HEK293 (cell line): ENCODE data around the gene C19orf12.

Source experiments
- CTCF ChIA-PET: fragments of 350-600 bp; formaldehyde crosslinking; extraction: SDS; loops from one replicate; lab custom pipeline; 2021; ENCODE audit warnings: antibody characterized with exemption; lab: Yijun Ruan, JAX
- POLR2A ChIA-PET: fragments of 300-600 bp; formaldehyde crosslinking; extraction: SDS; loops from one replicate; lab custom pipeline; 2020; ENCODE audit warnings: antibody characterized with exemption, inconsistent platforms; lab: Yijun Ruan, JAX
- H3K27ac ChIP-seq: fragments of 200-500 bp; sonication (Bioruptor generic); 2 replicates; pipeline ENCODE4 v1.5.1; 2014; ENCODE audit warnings: low read depth, low read length, control low read depth, inconsistent platforms; ENCODE audit errors: extremely low read depth
- H3K36me3 ChIP-seq, 2 experiments: fragments of 200-500 bp in 1 of 2; sonication (Bioruptor generic) in 1 of 2; 1 replicate in 1 of 2; 2 replicates in 1 of 2; pipeline ENCODE4 v1.5.1; 2014 to 2017; ENCODE audit warnings: inconsistent platforms in 2 of 2, low read length in 2 of 2; ENCODE audit not compliant: control insufficient read depth in 2 of 2, insufficient read depth in 1 of 2
- H3K4me1 ChIP-seq: fragments of 200-500 bp; sonication (Bioruptor generic); 2 replicates; pipeline ENCODE4 v1.5.1; 2014; ENCODE audit warnings: mild to moderate bottlenecking, low read length, inconsistent platforms; ENCODE audit not compliant: control insufficient read depth, insufficient read depth
- H3K4me3 ChIP-seq: 2 replicates; pipeline ENCODE4 v1.5.1; 2011; ENCODE audit warnings: low read depth, mild to moderate bottlenecking, control low read depth, low read length, moderate library complexity
- H3K9me3 ChIP-seq: fragments of 200-500 bp; sonication (Bioruptor generic); 2 replicates; pipeline ENCODE4 v1.5.1; 2014; ENCODE audit warnings: low read depth, low read length, inconsistent platforms; ENCODE audit not compliant: control insufficient read depth, insufficient read depth
- AEBP2 ChIP-seq: fragments of 450-650 bp; formaldehyde crosslinking; IDR thresholded peaks from 2 replicates; pipeline ENCODE4 v1.5.1; 2016; ENCODE audit warnings: missing biosample characterization, missing genetic modification characterization, borderline replicate concordance
- IKZF3 ChIP-seq: fragments of 450-650 bp; IDR thresholded peaks from 2 replicates; pipeline ENCODE4 v1.5.0; 2018; ENCODE audit warnings: missing biosample characterization, mild to moderate bottlenecking, missing genetic modification characterization, moderate library complexity
- WT1 ChIP-seq: fragments of 450-650 bp; formaldehyde crosslinking; IDR thresholded peaks from 2 replicates; pipeline ENCODE4 v1.5.1; 2016; ENCODE audit warnings: missing biosample characterization, missing genetic modification characterization
- ZBTB17 ChIP-seq: fragments of 450-650 bp; formaldehyde crosslinking; IDR thresholded peaks from 2 replicates; pipeline ENCODE4 v1.5.1; 2016; ENCODE audit warnings: missing biosample characterization, missing genetic modification characterization
- ZFHX2 ChIP-seq: fragments of 450-650 bp; formaldehyde crosslinking; conservative IDR thresholded peaks from 2 replicates; pipeline ENCODE4 v1.5.1; 2016; ENCODE audit warnings: missing biosample characterization, missing genetic modification characterization
- ZFP69B ChIP-seq: fragments of 450-650 bp; formaldehyde crosslinking; IDR thresholded peaks from 2 replicates; pipeline ENCODE4 v1.5.1; 2016; ENCODE audit warnings: missing biosample characterization, missing genetic modification characterization
- ZNF132 ChIP-seq: fragments of 450-650 bp; formaldehyde crosslinking; IDR thresholded peaks from 2 replicates; pipeline ENCODE4 v1.5.1; 2017; ENCODE audit warnings: missing biosample characterization, missing genetic modification characterization, borderline replicate concordance
- ZNF19 ChIP-seq: fragments of 450-650 bp; formaldehyde crosslinking; IDR thresholded peaks from 2 replicates; pipeline ENCODE4; 2016; ENCODE audit warnings: missing biosample characterization, missing genetic modification characterization, low read depth
- ZNF354C ChIP-seq: fragments of 450-650 bp; formaldehyde crosslinking; IDR thresholded peaks from 2 replicates; pipeline ENCODE4 v1.5.1; 2016; ENCODE audit warnings: missing biosample characterization, missing genetic modification characterization, low read depth, borderline replicate concordance
- ZNF391 ChIP-seq: fragments of 450-650 bp; formaldehyde crosslinking; IDR thresholded peaks from 2 replicates; pipeline ENCODE4 v1.5.1; 2016; ENCODE audit warnings: low read depth, missing biosample characterization, missing genetic modification characterization, borderline replicate concordance
- ZNF394 ChIP-seq: fragments of 450-650 bp; formaldehyde crosslinking; IDR thresholded peaks from 2 replicates; pipeline ENCODE4 v1.5.1; 2016; ENCODE audit warnings: missing biosample characterization, missing genetic modification characterization, mild to moderate bottlenecking, moderate library complexity, borderline replicate concordance
- ZNF404 ChIP-seq: fragments of 450-650 bp; formaldehyde crosslinking; IDR thresholded peaks from 2 replicates; pipeline ENCODE4 v1.5.1; 2017; ENCODE audit warnings: missing biosample characterization, missing genetic modification characterization
- ZNF433 ChIP-seq: fragments of 450-650 bp; formaldehyde crosslinking; IDR thresholded peaks from 2 replicates; pipeline ENCODE4 v1.5.1; 2016; ENCODE audit warnings: missing biosample characterization, missing genetic modification characterization, low read depth
- ZNF580 ChIP-seq: fragments of 450-650 bp; formaldehyde crosslinking; IDR thresholded peaks from 2 replicates; pipeline ENCODE4 v1.5.1; 2016; ENCODE audit warnings: missing biosample characterization, missing genetic modification characterization
- ZNF596 ChIP-seq: fragments of 450-650 bp; IDR thresholded peaks from 2 replicates; pipeline ENCODE4 v1.5.0; 2018; ENCODE audit warnings: missing biosample characterization, mild to moderate bottlenecking, missing genetic modification characterization, moderate library complexity
- ZNF624 ChIP-seq: fragments of 450-650 bp; formaldehyde crosslinking; IDR thresholded peaks from 2 replicates; pipeline ENCODE4 v1.5.1; 2017; ENCODE audit warnings: missing biosample characterization, missing genetic modification characterization
- ZNF626 ChIP-seq: fragments of 450-650 bp; sonication (Bioruptor Pico); formaldehyde crosslinking; IDR thresholded peaks from 2 replicates; pipeline ENCODE4 v1.5.1; 2018; ENCODE audit warnings: missing biosample characterization, missing genetic modification characterization, inconsistent platforms
- ZNF707 ChIP-seq: fragments of 450-650 bp; formaldehyde crosslinking; IDR thresholded peaks from 2 replicates; pipeline ENCODE4 v1.5.1; 2016; ENCODE audit warnings: missing biosample characterization, missing genetic modification characterization
- TF ChIP-seq, protein P1 (sequence below): fragments of 450-650 bp; formaldehyde crosslinking; conservative IDR thresholded peaks from 2 replicates; pipeline ENCODE4 v1.5.1; 2016; ENCODE audit warnings: low read depth, missing biosample characterization, missing genetic modification characterization
- TF ChIP-seq, protein P2 (sequence below): fragments of 450-650 bp; formaldehyde crosslinking; IDR thresholded peaks from 2 replicates; pipeline ENCODE4 v1.5.1; 2016; ENCODE audit warnings: missing biosample characterization, missing genetic modification characterization, low read depth
- TF ChIP-seq, protein P3 (sequence below): fragments of 450-650 bp; formaldehyde crosslinking; IDR thresholded peaks from 2 replicates; pipeline ENCODE4 v1.5.1; 2016; ENCODE audit warnings: missing biosample characterization, missing genetic modification characterization, borderline replicate concordance

C19orf12 gene

GRCh38 chr19:29681422-29682235, 33.4 kb downstream of the C19orf12 start (continued):
- TF ChIP-seq, protein P1, sequence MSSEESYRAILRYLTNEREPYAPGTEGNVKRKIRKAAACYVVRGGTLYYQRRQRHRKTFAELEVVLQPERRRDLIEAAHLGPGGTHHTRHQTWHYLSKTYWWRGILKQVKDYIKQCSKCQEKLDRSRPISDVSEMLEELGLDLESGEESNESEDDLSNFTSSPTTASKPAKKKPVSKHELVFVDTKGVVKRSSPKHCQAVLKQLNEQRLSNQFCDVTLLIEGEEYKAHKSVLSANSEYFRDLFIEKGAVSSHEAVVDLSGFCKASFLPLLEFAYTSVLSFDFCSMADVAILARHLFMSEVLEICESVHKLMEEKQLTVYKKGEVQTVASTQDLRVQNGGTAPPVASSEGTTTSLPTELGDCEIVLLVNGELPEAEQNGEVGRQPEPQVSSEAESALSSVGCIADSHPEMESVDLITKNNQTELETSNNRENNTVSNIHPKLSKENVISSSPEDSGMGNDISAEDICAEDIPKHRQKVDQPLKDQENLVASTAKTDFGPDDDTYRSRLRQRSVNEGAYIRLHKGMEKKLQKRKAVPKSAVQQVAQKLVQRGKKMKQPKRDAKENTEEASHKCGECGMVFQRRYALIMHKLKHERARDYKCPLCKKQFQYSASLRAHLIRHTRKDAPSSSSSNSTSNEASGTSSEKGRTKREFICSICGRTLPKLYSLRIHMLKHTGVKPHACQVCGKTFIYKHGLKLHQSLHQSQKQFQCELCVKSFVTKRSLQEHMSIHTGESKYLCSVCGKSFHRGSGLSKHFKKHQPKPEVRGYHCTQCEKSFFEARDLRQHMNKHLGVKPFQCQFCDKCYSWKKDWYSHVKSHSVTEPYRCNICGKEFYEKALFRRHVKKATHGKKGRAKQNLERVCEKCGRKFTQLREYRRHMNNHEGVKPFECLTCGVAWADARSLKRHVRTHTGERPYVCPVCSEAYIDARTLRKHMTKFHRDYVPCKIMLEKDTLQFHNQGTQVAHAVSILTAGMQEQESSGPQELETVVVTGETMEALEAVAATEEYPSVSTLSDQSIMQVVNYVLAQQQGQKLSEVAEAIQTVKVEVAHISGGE (tag by site-specific recombination) = no peak
- TF ChIP-seq ZNF394 (tag by site-specific recombination) = peak; percentile 79; the same call in 1 of the 2 replicates
- no peak for TF ChIP-seq ZNF433 (tag by site-specific recombination)
- no peak for TF ChIP-seq ZNF624 (tag by site-specific recombination)
- TF ChIP-seq ZFP69B = no peak
- TF ChIP-seq ZNF596 (tag by site-specific recombination) = no peak
- TF ChIP-seq ZFHX2 (tag by site-specific recombination) = no peak
- no peak for TF ChIP-seq ZNF132 (tag by site-specific recombination)
- no peak for TF ChIP-seq AEBP2 (tag by site-specific recombination)
- TF ChIP-seq ZNF707 (tag by site-specific recombination) = no peak
- TF ChIP-seq ZNF354C (tag by site-specific recombination) = no peak
- 0 out of 2 replicates have a peak, but pooled peaks have one; percentile 21 for TF ChIP-seq ZBTB17 (tag by site-specific recombination)
- TF ChIP-seq WT1 (tag by site-specific recombination) = no peak
- TF ChIP-seq ZNF391 (tag by site-specific recombination) = no peak
- TF ChIP-seq, all 188 proteins: peak for 3

DNA sequence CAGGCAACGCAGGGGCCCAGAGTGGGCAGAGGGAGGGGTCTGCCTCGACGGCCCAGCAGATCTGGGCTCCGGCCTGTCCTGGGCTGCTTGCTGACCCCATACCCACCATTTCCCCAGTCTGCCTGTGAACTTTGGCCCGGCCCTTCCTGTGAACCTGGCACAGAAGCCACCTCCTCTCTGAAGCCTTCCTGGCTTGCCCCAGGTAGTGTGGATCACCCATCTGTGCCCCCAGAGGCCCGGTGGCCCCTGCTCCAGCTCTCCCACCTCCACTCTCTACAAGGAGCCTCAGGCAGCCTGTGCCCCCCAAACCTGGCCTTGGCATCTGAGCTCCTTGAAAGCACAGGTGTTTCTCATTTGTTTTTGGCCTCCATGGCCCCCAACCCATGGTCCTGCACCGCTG, 34.1 kb downstream of the C19orf12 start:
- Histone ChIP-seq H3K27ac (no peak overlapping the region), H3K9me3 (no peaks in the 10 kb centered on the region), H3K36me3 (peaks cover 4 to 8% of the 10 kb centered on the region in 2 experiments; a peak in 2 of 3 replicates), H3K4me3 (no peak overlapping the region), H3K4me1 (no peaks in the 10 kb centered on the region)
- ChIA-PET POLR2A (interaction anchor here (1.3 to 2.0 kb wide), 2 partner anchors 16 to 75 kb away, joined by 6 to 8 read pairs; partner anchors contain the start of genes PLEKHF1 and POP4), CTCF (interaction anchor here (0.8 to 2.5 kb wide), 5 partner anchors 9 to 71 kb away, joined by 3 to 15 read pairs (median 10); no protein-coding TSS in a partner anchor)
- TF ChIP-seq ZNF580 (tag by site-specific recombination) (no peak), ZNF626 (tag by site-specific recombination) (no peak), ZNF394 (tag by site-specific recombination) (no peak), IKZF3 (tag by site-specific recombination) (no peak), ZNF19 (tag by site-specific recombination) (no peak), ZNF707 (tag by site-specific recombination) (no peak), ZNF404 (tag by site-specific recombination) (no peak), ZBTB17 (tag by site-specific recombination) (no peak)
- TF ChIP-seq, protein P2, sequence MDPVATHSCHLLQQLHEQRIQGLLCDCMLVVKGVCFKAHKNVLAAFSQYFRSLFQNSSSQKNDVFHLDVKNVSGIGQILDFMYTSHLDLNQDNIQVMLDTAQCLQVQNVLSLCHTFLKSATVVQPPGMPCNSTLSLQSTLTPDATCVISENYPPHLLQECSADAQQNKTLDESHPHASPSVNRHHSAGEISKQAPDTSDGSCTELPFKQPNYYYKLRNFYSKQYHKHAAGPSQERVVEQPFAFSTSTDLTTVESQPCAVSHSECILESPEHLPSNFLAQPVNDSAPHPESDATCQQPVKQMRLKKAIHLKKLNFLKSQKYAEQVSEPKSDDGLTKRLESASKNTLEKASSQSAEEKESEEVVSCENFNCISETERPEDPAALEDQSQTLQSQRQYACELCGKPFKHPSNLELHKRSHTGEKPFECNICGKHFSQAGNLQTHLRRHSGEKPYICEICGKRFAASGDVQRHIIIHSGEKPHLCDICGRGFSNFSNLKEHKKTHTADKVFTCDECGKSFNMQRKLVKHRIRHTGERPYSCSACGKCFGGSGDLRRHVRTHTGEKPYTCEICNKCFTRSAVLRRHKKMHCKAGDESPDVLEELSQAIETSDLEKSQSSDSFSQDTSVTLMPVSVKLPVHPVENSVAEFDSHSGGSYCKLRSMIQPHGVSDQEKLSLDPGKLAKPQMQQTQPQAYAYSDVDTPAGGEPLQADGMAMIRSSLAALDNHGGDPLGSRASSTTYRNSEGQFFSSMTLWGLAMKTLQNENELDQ = no peak
- TF ChIP-seq, protein P3, sequence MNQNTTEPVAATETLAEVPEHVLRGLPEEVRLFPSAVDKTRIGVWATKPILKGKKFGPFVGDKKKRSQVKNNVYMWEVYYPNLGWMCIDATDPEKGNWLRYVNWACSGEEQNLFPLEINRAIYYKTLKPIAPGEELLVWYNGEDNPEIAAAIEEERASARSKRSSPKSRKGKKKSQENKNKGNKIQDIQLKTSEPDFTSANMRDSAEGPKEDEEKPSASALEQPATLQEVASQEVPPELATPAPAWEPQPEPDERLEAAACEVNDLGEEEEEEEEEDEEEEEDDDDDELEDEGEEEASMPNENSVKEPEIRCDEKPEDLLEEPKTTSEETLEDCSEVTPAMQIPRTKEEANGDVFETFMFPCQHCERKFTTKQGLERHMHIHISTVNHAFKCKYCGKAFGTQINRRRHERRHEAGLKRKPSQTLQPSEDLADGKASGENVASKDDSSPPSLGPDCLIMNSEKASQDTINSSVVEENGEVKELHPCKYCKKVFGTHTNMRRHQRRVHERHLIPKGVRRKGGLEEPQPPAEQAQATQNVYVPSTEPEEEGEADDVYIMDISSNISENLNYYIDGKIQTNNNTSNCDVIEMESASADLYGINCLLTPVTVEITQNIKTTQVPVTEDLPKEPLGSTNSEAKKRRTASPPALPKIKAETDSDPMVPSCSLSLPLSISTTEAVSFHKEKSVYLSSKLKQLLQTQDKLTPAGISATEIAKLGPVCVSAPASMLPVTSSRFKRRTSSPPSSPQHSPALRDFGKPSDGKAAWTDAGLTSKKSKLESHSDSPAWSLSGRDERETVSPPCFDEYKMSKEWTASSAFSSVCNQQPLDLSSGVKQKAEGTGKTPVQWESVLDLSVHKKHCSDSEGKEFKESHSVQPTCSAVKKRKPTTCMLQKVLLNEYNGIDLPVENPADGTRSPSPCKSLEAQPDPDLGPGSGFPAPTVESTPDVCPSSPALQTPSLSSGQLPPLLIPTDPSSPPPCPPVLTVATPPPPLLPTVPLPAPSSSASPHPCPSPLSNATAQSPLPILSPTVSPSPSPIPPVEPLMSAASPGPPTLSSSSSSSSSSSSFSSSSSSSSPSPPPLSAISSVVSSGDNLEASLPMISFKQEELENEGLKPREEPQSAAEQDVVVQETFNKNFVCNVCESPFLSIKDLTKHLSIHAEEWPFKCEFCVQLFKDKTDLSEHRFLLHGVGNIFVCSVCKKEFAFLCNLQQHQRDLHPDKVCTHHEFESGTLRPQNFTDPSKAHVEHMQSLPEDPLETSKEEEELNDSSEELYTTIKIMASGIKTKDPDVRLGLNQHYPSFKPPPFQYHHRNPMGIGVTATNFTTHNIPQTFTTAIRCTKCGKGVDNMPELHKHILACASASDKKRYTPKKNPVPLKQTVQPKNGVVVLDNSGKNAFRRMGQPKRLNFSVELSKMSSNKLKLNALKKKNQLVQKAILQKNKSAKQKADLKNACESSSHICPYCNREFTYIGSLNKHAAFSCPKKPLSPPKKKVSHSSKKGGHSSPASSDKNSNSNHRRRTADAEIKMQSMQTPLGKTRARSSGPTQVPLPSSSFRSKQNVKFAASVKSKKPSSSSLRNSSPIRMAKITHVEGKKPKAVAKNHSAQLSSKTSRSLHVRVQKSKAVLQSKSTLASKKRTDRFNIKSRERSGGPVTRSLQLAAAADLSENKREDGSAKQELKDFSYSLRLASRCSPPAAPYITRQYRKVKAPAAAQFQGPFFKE (tag by site-specific recombination) = no peak
